Loucy (cell line): Measurements from ENCODE around the gene VDAC1.

Experiments used
- H2AFZ ChIP-seq: fragments of 200-600 bp; sonication (generic); 2 replicates; pipeline ENCODE4 v1.6.0; 2016; ENCODE audit warnings: antibody characterized with exemption, mild to moderate bottlenecking, low read length, moderate library complexity
- H3F3A ChIP-seq: fragments of 200-600 bp; 2 replicates; pipeline ENCODE4 v1.6.0; 2016; ENCODE audit warnings: antibody characterized with exemption, low read depth, mild to moderate bottlenecking
- H3K27me3 ChIP-seq: fragments of 200-600 bp; sonication (generic); 2 replicates; pipeline ENCODE4 v1.6.1; 2014; ENCODE audit warnings: low read length, mild to moderate bottlenecking; ENCODE audit not compliant: insufficient read depth, poor library complexity, severe bottlenecking
- H3K36me3 ChIP-seq: fragments of 200-600 bp; sonication (generic); 2 replicates; pipeline ENCODE4 v1.6.1; 2016; ENCODE audit warnings: low read length; ENCODE audit not compliant: insufficient read depth
- H3K4me1 ChIP-seq: fragments of 200-600 bp; sonication (generic); 2 replicates; pipeline ENCODE4 v1.5.1; 2014; ENCODE audit warnings: low read length, mild to moderate bottlenecking; ENCODE audit not compliant: insufficient read depth, poor library complexity, severe bottlenecking
- H3K4me2 ChIP-seq: fragments of 200-600 bp; sonication (generic); 2 replicates; pipeline ENCODE4 v1.6.0; 2014; ENCODE audit warnings: antibody characterized with exemption, low read length, low read depth, mild to moderate bottlenecking; ENCODE audit not compliant: poor library complexity, severe bottlenecking
- H3K4me3 ChIP-seq: fragments of 200-600 bp; sonication (generic); 2 replicates; pipeline ENCODE4 v1.5.1; 2014; ENCODE audit warnings: low read length, mild to moderate bottlenecking, mixed read lengths; ENCODE audit not compliant: poor library complexity, severe bottlenecking
- H3K79me2 ChIP-seq: fragments of 200-600 bp; sonication (generic); 2 replicates; pipeline ENCODE4 v1.6.1; 2014; ENCODE audit warnings: low read length; ENCODE audit not compliant: insufficient read depth
- H3K9ac ChIP-seq: fragments of 200-600 bp; sonication (generic); 2 replicates; pipeline ENCODE4 v1.6.0; 2014; ENCODE audit warnings: mild to moderate bottlenecking, low read depth, low read length, moderate library complexity; ENCODE audit not compliant: poor library complexity, severe bottlenecking
- H3K9me2 ChIP-seq: fragments of 200-600 bp; sonication (generic); replicated peaks from 2 replicates; pipeline ENCODE4 v1.6.1; 2016; ENCODE audit warnings: low read depth, low read length, mixed read lengths
- H3K9me3 ChIP-seq: fragments of 200-600 bp; sonication (generic); 2 replicates; pipeline ENCODE4 v1.6.1; 2014; ENCODE audit warnings: mild to moderate bottlenecking, antibody characterized with exemption, low read length, low read depth; ENCODE audit not compliant: insufficient read depth
- H4K20me1 ChIP-seq: fragments of 200-600 bp; sonication (generic); 2 replicates; pipeline ENCODE4 v1.6.0; 2014; ENCODE audit warnings: antibody characterized with exemption, low read length, mild to moderate bottlenecking; ENCODE audit not compliant: insufficient read depth, poor library complexity, severe bottlenecking
- CTCF ChIP-seq: fragments of 200-600 bp; sonication (generic); conservative IDR thresholded peaks from 2 replicates; pipeline ENCODE4 v1.5.1; 2014; ENCODE audit warnings: mild to moderate bottlenecking, antibody characterized with exemption, low read length
- EZH2phosphoT487 ChIP-seq: fragments of 200-600 bp; IDR thresholded peaks from 2 replicates; pipeline ENCODE4 v1.6.1; 2018; ENCODE audit warnings: antibody characterized with exemption, mild to moderate bottlenecking, moderate library complexity, borderline replicate concordance

The VDAC1 gene

GRCh38 chr5:133925866-133926488 is 78.8 kb downstream of the VDAC1 start:
- Histone ChIP-seq H3K79me2 (no peaks in the 10 kb centered on the region), H3K36me3 (no peaks in the 10 kb centered on the region), H3F3A (no peaks in the 10 kb centered on the region), H3K4me3 (no peak overlapping the region), H4K20me1 (no peaks in the 10 kb centered on the region), H3K9ac (no peak overlapping the region), H3K4me2 (no peak overlapping the region), H2AFZ (no peak overlapping the region), H3K27me3 (no peaks in the 10 kb centered on the region), H3K4me1 (no peaks in the 10 kb centered on the region), H3K9me3 (no peaks in the 10 kb centered on the region), H3K9me2 (no peaks in the 10 kb centered on the region)
- TF ChIP-seq EZH2phosphoT487 (no peak), CTCF (no peak)

- H4K20me1 ChIP-seq = no peaks in the 10 kb centered on the region
- no peak overlapping the region for H2AFZ ChIP-seq
- no peaks in the 10 kb centered on the region for H3K9me2 ChIP-seq
- no peak overlapping the region for H3K9ac ChIP-seq
- no peaks in the 10 kb centered on the region for H3K79me2 ChIP-seq
- H3K9me3 ChIP-seq = no peaks in the 10 kb centered on the region
- H3K4me3 ChIP-seq = no peak overlapping the region
- H3K36me3 ChIP-seq = no peaks in the 10 kb centered on the region
- H3K27me3 ChIP-seq = no peaks in the 10 kb centered on the region
- no peak for TF ChIP-seq EZH2phosphoT487
- TF ChIP-seq CTCF = no peak
- H3K4me2 ChIP-seq = no peak overlapping the region
- H3F3A ChIP-seq = no peaks in the 10 kb centered on the region
- H3K4me1 ChIP-seq = no peaks in the 10 kb centered on the region
Measured at GRCh38 chr5:133925269-133925668, 79.5 kb downstream of the VDAC1 start.

- Histone ChIP-seq H3K79me2 (no peaks in the 10 kb centered on the region), H3K27me3 (no peaks in the 10 kb centered on the region), H3F3A (no peaks in the 10 kb centered on the region), H3K9ac (no peak overlapping the region), H3K9me3 (no peaks in the 10 kb centered on the region), H3K36me3 (no peaks in the 10 kb centered on the region), H2AFZ (no peak overlapping the region), H3K9me2 (no peaks in the 10 kb centered on the region), H4K20me1 (no peaks in the 10 kb centered on the region), H3K4me3 (no peak overlapping the region), H3K4me2 (no peak overlapping the region), H3K4me1 (no peaks in the 10 kb centered on the region)
- no peak for TF ChIP-seq CTCF
- no peak for TF ChIP-seq EZH2phosphoT487
Measured at GRCh38 chr5:133924221-133924920, 80.4 kb downstream of the VDAC1 start.
